ENCODE measurements around the gene PCDHB4. TPM values are rescaled to one million over a fixed set of nuclear protein-coding genes. Genes with fewer than 3 reads are reported as not detected.
"Not testable (repeated sequence)": the region's sequence is repeated elsewhere in the genome, so short reads cannot be mapped to it uniquely, and the experiment has no call there.

The PCDHB4 gene
- total and polyA plus RNA-seq, 8 donors, result 1.9 to 4.3 (median 2.5) TPM

DNA sequence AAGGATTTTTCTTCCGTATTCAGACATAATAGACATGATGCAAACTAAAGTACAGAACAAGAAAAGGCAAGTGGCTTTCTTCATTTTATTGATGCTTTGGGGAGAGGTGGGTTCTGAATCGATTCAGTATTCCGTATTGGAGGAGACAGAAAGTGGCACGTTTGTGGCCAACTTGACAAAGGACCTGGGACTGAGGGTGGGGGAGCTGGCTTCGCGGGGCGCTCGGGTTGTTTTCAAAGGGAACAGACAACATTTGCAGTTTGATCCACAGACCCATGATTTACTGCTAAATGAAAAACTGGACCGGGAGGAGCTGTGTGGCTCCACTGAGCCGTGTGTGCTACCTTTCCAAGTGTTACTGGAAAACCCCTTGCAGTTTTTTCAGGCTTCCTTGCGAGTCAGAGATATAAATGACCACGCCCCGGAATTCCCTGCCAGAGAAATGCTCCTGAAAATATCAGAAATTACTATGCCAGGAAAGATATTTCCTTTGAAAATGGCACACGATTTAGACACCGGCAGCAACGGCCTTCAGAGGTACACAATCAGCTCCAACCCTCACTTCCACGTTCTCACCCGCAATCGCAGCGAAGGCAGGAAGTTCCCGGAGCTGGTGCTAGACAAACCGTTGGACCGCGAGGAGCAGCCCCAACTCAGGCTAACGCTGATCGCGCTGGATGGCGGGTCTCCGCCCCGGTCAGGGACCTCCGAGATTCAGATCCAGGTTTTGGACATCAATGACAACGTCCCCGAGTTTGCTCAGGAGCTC lies 28.8 kb downstream of the PCDHB4 start:
- ATAC-seq, result no peak
- intact Hi-C loops (cut with DNase I), result no loop called here
- no peaks in the 10 kb centered on the region for H3K4me1 ChIP-seq
- H3K27ac ChIP-seq, result no peak overlapping the region
- TF ChIP-seq, protein P1, sequence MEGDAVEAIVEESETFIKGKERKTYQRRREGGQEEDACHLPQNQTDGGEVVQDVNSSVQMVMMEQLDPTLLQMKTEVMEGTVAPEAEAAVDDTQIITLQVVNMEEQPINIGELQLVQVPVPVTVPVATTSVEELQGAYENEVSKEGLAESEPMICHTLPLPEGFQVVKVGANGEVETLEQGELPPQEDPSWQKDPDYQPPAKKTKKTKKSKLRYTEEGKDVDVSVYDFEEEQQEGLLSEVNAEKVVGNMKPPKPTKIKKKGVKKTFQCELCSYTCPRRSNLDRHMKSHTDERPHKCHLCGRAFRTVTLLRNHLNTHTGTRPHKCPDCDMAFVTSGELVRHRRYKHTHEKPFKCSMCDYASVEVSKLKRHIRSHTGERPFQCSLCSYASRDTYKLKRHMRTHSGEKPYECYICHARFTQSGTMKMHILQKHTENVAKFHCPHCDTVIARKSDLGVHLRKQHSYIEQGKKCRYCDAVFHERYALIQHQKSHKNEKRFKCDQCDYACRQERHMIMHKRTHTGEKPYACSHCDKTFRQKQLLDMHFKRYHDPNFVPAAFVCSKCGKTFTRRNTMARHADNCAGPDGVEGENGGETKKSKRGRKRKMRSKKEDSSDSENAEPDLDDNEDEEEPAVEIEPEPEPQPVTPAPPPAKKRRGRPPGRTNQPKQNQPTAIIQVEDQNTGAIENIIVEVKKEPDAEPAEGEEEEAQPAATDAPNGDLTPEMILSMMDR (IDR thresholded peaks at IDR 0.05), result no peak
- H3K27me3 ChIP-seq, result peaks cover 0 to 19% of the 10 kb centered on the region in 2 donors
- no peak overlapping the region for H3K4me3 ChIP-seq
- H3K9me3 ChIP-seq, result peaks cover 0 to 67% of the 10 kb centered on the region in 2 donors
- H3K36me3 ChIP-seq, result no peaks in the 10 kb centered on the region
- no peak for DNase-seq

DNA sequence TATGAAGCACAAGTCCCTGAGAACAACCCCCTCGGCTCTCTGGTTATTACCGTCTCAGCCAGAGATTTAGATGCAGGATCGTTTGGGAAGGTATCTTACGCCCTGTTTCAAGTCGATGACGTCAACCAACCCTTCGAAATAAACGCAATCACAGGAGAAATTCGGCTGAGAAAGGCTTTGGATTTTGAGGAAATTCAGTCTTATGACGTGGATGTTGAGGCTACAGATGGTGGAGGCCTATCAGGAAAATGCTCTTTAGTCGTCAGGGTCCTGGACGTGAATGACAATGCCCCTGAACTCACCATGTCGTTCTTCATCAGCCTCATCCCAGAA lies 29.3 kb downstream of the PCDHB4 start:
- H3K9me3 ChIP-seq, result peaks cover 0 to 72% of the 10 kb centered on the region in 2 donors
- ATAC-seq (no peak), DNase-seq (no peak)
- H3K36me3 ChIP-seq, result no peaks in the 10 kb centered on the region
- no peak overlapping the region for H3K27ac ChIP-seq
- no peaks in the 10 kb centered on the region for H3K4me1 ChIP-seq
- intact Hi-C loops (cut with DNase I), result no loop called here
- TF ChIP-seq, protein P1 (IDR thresholded peaks at IDR 0.05), result no peak
- H3K4me3 ChIP-seq, result no peak overlapping the region
- H3K27me3 ChIP-seq, result peaks cover 0 to 24% of the 10 kb centered on the region in 2 donors

DNA sequence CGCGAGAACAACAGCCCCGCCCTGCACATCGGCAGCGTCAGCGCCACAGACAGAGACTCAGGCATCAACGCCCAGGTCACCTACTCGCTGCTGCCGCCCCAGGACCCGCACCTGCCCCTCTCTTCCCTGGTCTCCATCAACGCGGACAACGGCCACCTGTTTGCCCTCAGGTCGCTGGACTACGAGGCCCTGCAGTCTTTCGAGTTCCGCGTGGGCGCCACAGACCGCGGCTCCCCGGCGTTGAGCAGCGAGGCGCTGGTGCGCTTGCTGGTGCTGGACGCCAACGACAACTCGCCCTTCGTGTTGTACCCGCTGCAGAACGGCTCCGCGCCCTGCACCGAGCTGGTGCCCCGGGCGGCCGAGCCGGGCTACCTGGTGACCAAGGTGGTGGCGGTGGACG lies 30.0 kb downstream of the PCDHB4 start:
- H3K4me1 ChIP-seq; ATAC-seq; H3K36me3 ChIP-seq; H3K4me3 ChIP-seq; intact Hi-C loops (cut with DNase I); H3K27ac ChIP-seq; DNase-seq: not testable (repeated sequence)
- H3K9me3 ChIP-seq, result peaks cover 0 to 79% of the 10 kb centered on the region in 2 donors
- H3K27me3 ChIP-seq, result peaks cover 0 to 31% of the 10 kb centered on the region in 2 donors

GRCh38 chr5:141152096-141152495 lies 30.5 kb downstream of the PCDHB4 start:
- ATAC-seq; H3K36me3 ChIP-seq; DNase-seq; H3K4me3 ChIP-seq; intact Hi-C loops (cut with DNase I); H3K27ac ChIP-seq; H3K4me1 ChIP-seq: not testable (repeated sequence)
- H3K9me3 ChIP-seq, result peaks cover 0 to 83% of the 10 kb centered on the region in 2 donors
- peaks cover 0 to 36% of the 10 kb centered on the region in 2 donors for H3K27me3 ChIP-seq

- Histone ChIP-seq H3K9me3 (peaks cover 0 to 83% of the 10 kb centered on the region in 2 donors), H3K4me3 (no peak overlapping the region), H3K4me1 (no peaks in the 10 kb centered on the region), H3K27me3 (peaks cover 3 to 53% of the 10 kb centered on the region in 2 donors), H3K27ac (no peak overlapping the region), H3K36me3 (no peaks in the 10 kb centered on the region)
- ATAC-seq (no peak), DNase-seq (no peak)
- intact Hi-C loops (cut with DNase I), result no loop called here
- TF ChIP-seq, protein P1 (IDR thresholded peaks at IDR 0.05), result no peak
These were observed 34.1 kb downstream of the PCDHB4 start for GRCh38 chr5:141155540-141156374.

DNA sequence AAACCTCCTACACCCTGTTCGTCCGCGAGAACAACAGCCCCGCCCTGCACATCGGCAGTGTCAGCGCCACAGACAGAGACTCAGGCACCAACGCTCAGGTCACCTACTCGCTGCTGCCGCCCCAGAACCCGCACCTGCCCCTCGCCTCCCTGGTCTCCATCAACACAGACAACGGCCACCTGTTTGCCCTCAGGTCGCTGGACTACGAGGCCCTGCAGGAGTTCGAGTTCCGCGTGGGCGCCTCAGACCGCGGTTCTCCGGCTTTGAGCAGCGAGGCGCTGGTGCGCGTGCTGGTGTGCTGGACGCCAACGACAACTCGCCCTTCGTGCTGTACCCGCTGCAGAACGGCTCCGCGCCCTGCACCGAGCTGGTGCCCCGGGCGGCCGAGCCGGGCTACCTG lies 35.7 kb downstream of the PCDHB4 start:
- Histone ChIP-seq H3K27me3 (peaks cover 3 to 40% of the 10 kb centered on the region in 2 donors), H3K9me3 (peaks cover 0 to 70% of the 10 kb centered on the region in 2 donors)
- H3K27ac ChIP-seq; H3K4me3 ChIP-seq; ATAC-seq; DNase-seq; intact Hi-C loops (cut with DNase I); H3K4me1 ChIP-seq; H3K36me3 ChIP-seq: not testable (repeated sequence)

- Histone ChIP-seq H3K9me3 (peaks cover 0 to 70% of the 10 kb centered on the region in 2 donors), H3K27me3 (peaks cover 3 to 38% of the 10 kb centered on the region in 2 donors)
- intact Hi-C loops (cut with DNase I); H3K4me3 ChIP-seq; H3K4me1 ChIP-seq; H3K36me3 ChIP-seq; ATAC-seq; H3K27ac ChIP-seq; DNase-seq: not testable (repeated sequence)
These were observed 36.3 kb downstream of the PCDHB4 start for GRCh38 chr5:141157901-141158300.

Measured in left lung (tissue), 10 donors.